HepG2 (cell line): Measurements from ENCODE around the gene RYR2. TPM values are rescaled to one million over a fixed set of nuclear protein-coding genes. Genes with fewer than 3 reads are reported as not detected.

Experiments used
- ATAC-seq: fragments of 200-7000 bp; cut with Tn5 transposase; 3 replicates; pipeline ENCODE4 v1.9.1; 2020; ENCODE audit warnings: mild to moderate bottlenecking, moderate library complexity
- BruUV-seq: library from RNA; stranded (reverse); fragments of 400-500 nt; replicated peaks from 2 replicates; lab custom pipeline; 2021; lab: Mats Ljungman, UMichigan
- CTCF ChIA-PET: fragments of 300-600 bp; formaldehyde crosslinking; extraction: SDS; loops from one replicate; lab custom pipeline; 2021; ENCODE audit warnings: low total read pairs, inconsistent platforms, low intra/inter-chr PET ratio; lab: Yijun Ruan, JAX
- POLR2A ChIA-PET: fragments of 350-600 bp; sonication (Branson Sonifier 250); formaldehyde crosslinking; loops from one replicate; lab custom pipeline; 2020; ENCODE audit warnings: antibody characterized with exemption, inconsistent platforms; lab: Yijun Ruan, JAX
- DNase-seq: peaks from one replicate; pipeline ENCODE4 v3.0.0-alpha.2; 2015; ENCODE audit warnings: low spot score
- FAIRE-seq: peaks from 3 replicates; lab custom pipeline; 2011; peaks lifted over from hg19 to GRCh38; lab: Jason Lieb, UNC
- H2AFZ ChIP-seq: one replicate; pipeline ENCODE4 v1.6.1; 2011; ENCODE audit warnings: low read length, inconsistent platforms
- H3K27ac ChIP-seq: fragments of 300-600 bp; 3 replicates; pipeline ENCODE4 v1.8.0; 2011; ENCODE audit warnings: mixed run types, mild to moderate bottlenecking, mixed read lengths, low read length, inconsistent platforms; ENCODE audit not compliant: insufficient read depth; ENCODE audit errors: extremely low read length
- H3K27me3 ChIP-seq, 2 experiments: fragments of 200-600 bp in 1 of 2; 2 replicates in 1 of 2; 3 replicates in 1 of 2; pipeline versions ENCODE4 v1.6.0 to v1.8.0; 2011; ENCODE audit warnings: low read length in 2 of 2, mild to moderate bottlenecking in 2 of 2, moderate library complexity in 2 of 2, inconsistent platforms in 1 of 2; ENCODE audit not compliant: insufficient read depth in 2 of 2, control insufficient read depth in 1 of 2
- H3K36me3 ChIP-seq, 2 experiments: fragments of 200-600 bp in 1 of 2; replicated peaks in 1 of 2; 2 replicates in 1 of 2; 3 replicates in 1 of 2; pipeline versions ENCODE4 v1.5.1 to v1.8.0; 2011; ENCODE audit warnings: low read length in 2 of 2, inconsistent platforms in 1 of 2; ENCODE audit not compliant: insufficient read depth in 2 of 2, control insufficient read depth in 1 of 2
- H3K4me1 ChIP-seq: 2 replicates; pipeline ENCODE4 v1.5.1; 2012; ENCODE audit warnings: low read length, inconsistent platforms; ENCODE audit not compliant: insufficient read depth
- H3K4me2 ChIP-seq: 2 replicates; pipeline ENCODE4 v1.6.0; 2011; ENCODE audit warnings: low read depth, low read length, inconsistent platforms
- H3K4me3 ChIP-seq, 3 experiments: fragments of 200-600 bp in 1 of 3; sonication (generic), shearing (Covaris generic) in 1 of 3; replicated peaks in 1 of 3; 2 replicates each; pipeline ENCODE4 v1.5.1; 2011 to 2016; ENCODE audit warnings: low read length in 3 of 3, inconsistent platforms in 2 of 3, low read depth in 2 of 3, mild to moderate bottlenecking in 2 of 3, control low read depth in 1 of 3, mixed read lengths in 1 of 3; ENCODE audit not compliant: insufficient read depth in 1 of 3
- H3K79me2 ChIP-seq: one replicate; pipeline ENCODE4 v1.6.1; 2011; ENCODE audit warnings: low read length, inconsistent platforms; ENCODE audit not compliant: insufficient read depth
- H3K9ac ChIP-seq: 2 replicates; pipeline ENCODE4 v1.6.0; 2011; ENCODE audit warnings: mild to moderate bottlenecking, low read depth, low read length, inconsistent platforms; ENCODE audit not compliant: insufficient read depth
- H3K9me3 ChIP-seq: 2 replicates; pipeline ENCODE4 v1.5.1; 2012; ENCODE audit warnings: mild to moderate bottlenecking, low read length
- H4K20me1 ChIP-seq: 2 replicates; pipeline ENCODE4 v1.6.0; 2011; ENCODE audit warnings: inconsistent platforms, mild to moderate bottlenecking, low read length, moderate library complexity; ENCODE audit not compliant: insufficient read depth
- CTCF ChIP-seq: sonication (generic); formaldehyde crosslinking; IDR thresholded peaks from 2 replicates; pipeline ENCODE4 v1.5.0; 2020; ENCODE audit warnings: mild to moderate bottlenecking, missing genetic modification reagents, moderate library complexity
- JARID2 ChIP-seq: sonication (generic); formaldehyde crosslinking; IDR thresholded peaks from 2 replicates; pipeline ENCODE4 v1.8.1; 2023; ENCODE audit warnings: missing genetic modification reagents, inconsistent platforms; ENCODE audit not compliant: insufficient replicate concordance
- RXRB ChIP-seq: IDR thresholded peaks from 2 replicates; pipeline ENCODE4 v1.6.1; 2016; ENCODE audit warnings: borderline replicate concordance, missing genetic modification reagents, missing compliant biosample characterization
- TBX3 ChIP-seq: fragments of 450-650 bp; IDR thresholded peaks from 2 replicates; pipeline ENCODE4 v1.6.1; 2017; ENCODE audit warnings: antibody characterized with exemption, mild to moderate bottlenecking, inconsistent platforms, borderline replicate concordance
- TP53 ChIP-seq: sonication (generic); formaldehyde crosslinking; conservative IDR thresholded peaks from 2 replicates; pipeline ENCODE4 v1.4.0; 2020; ENCODE audit warnings: missing genetic modification reagents
- ZEB1 ChIP-seq: IDR thresholded peaks from 2 replicates; pipeline ENCODE4 v1.6.1; 2012; ENCODE audit warnings: mild to moderate bottlenecking, low read depth, inconsistent platforms; ENCODE audit not compliant: insufficient replicate concordance
- ZFP91 ChIP-seq: sonication (generic); formaldehyde crosslinking; IDR thresholded peaks from 2 replicates; pipeline ENCODE4 v1.9.0; 2022; ENCODE audit warnings: missing genetic modification reagents, mild to moderate bottlenecking, borderline replicate concordance
- ZKSCAN8 ChIP-seq: IDR thresholded peaks from 2 replicates; pipeline ENCODE4 v1.6.1; 2016; ENCODE audit warnings: borderline replicate concordance, missing genetic modification reagents, missing compliant biosample characterization
- ZNF33B ChIP-seq: sonication (generic); formaldehyde crosslinking; IDR thresholded peaks from 2 replicates; pipeline ENCODE4 v1.5.1; 2020; ENCODE audit warnings: mild to moderate bottlenecking, missing genetic modification reagents
- ZSCAN12 ChIP-seq: sonication (generic); formaldehyde crosslinking; IDR thresholded peaks from 2 replicates; pipeline ENCODE4 v1.9.0; 2021; ENCODE audit warnings: mild to moderate bottlenecking, missing genetic modification reagents
- WGBS: methylation state at CpG from one replicate; pipeline ENCODE4 v1.1.6; 2017; ENCODE audit warnings: low lambda C conversion rate; 5-methylcytosine and 5-hydroxymethylcytosine counted together
- in situ Hi-C: cut with HindIII; loops from 2 replicates; pipeline ENCODE4 v1.10.0; 2017; ENCODE audit warnings: low pct_unique_long_range_greater_than_20kb; ENCODE audit not compliant: extremely low pct_ligation_motif_present
- intact Hi-C: fragments of 100-400 bp; cut with micrococcal nuclease; formaldehyde crosslinking; loops from one replicate; pipeline ENCODE4 v1.10.0; 2022; ENCODE audit not compliant: unreplicated experiment
- polyA plus RNA-seq, 8 experiments: library from polyadenylated mRNA; depleted of rRNA in 3 of 8; stranded (reverse) in 7 of 8; unstranded in 1 of 8; fragments of >200 nt; fragmentation: Illumina TruSeq in 4 of 8; extraction: Trizol in 4 of 8; gene quantifications; 2 replicates each; pipeline versions ENCODE4 v1.2.1 to v1.2.3, GENCODE V29; 2011 to 2016; ENCODE audit warnings: low read depth in 4 of 8, missing spikeins in 1 of 8, mixed read lengths in 1 of 8; ENCODE audit not compliant: insufficient read depth in 1 of 8
- total RNA-seq, 5 experiments: library from RNA; depleted of rRNA; stranded (reverse); fragments of >200 nt; fragmentation: Illumina TruSeq; extraction: Trizol; gene quantifications; 2 replicates each; pipeline ENCODE4 v1.2.3, GENCODE V29; 2016; ENCODE audit warnings: low read depth in 1 of 5

The RYR2 gene
- total and polyA plus RNA-seq, 2 of the 13 experiments (the other 11 are each of a cell fraction or from before 2014, with no cell fraction given) = not detected

- no peak for TF ChIP-seq TP53
- TF ChIP-seq ZNF33B (CRISPR knock-in tag) = no peak
- no peak for TF ChIP-seq ZSCAN12 (CRISPR knock-in tag)
- no peak for TF ChIP-seq ZFP91 (CRISPR knock-in tag)
Measured at GRCh38 chr1:237084341-237085077, 42.5 kb downstream of the RYR2 start (continued).

- Histone ChIP-seq H3K9ac (no peak overlapping the region), H3K27ac (no peak overlapping the region), H3K4me2 (no peak overlapping the region), H2AFZ (no peak overlapping the region), H4K20me1 (no peaks in the 10 kb centered on the region), H3K36me3 (no peaks in the 10 kb centered on the region), H3K4me1 (no peaks in the 10 kb centered on the region), H3K9me3 (no peaks in the 10 kb centered on the region), H3K79me2 (no peaks in the 10 kb centered on the region), H3K27me3 (peaks cover 0 to 7% of the 10 kb centered on the region in 2 experiments; a peak in 3 of 5 replicates), H3K4me3 (no peak overlapping the region)
- BruUV-seq = no TSS peak
- intact Hi-C loops = no loop called here
- ChIA-PET CTCF (no interaction called here), POLR2A (no interaction called here)
- no peak for FAIRE-seq
- 27% methylated on average over 3 of the region's 3 CpGs for WGBS
- TF ChIP-seq ZEB1 (no peak), RXRB (no peak), ZKSCAN8 (CRISPR knock-in tag) (no peak), CTCF (CRISPR knock-in tag) (no peak), JARID2 (CRISPR knock-in tag) (no peak), TBX3 (no peak)
- in situ Hi-C loops = no loop called here
- no peak for DNase-seq
- no peak for ATAC-seq
Measured at GRCh38 chr1:237091691-237092090, 49.7 kb downstream of the RYR2 start.
